GM12872 (cell line): ENCODE measurements around the gene IL11.
"Not testable (repeated sequence)": the region's sequence is repeated elsewhere in the genome, so short reads cannot be mapped to it uniquely, and the experiment has no call there.

Experiments
- TF ChIP-seq, protein P1 (sequence below): IDR thresholded peaks from 3 replicates; pipeline ENCODE4 v1.5.1; 2011; ENCODE audit warnings: low read depth, mild to moderate bottlenecking, low read length, moderate library complexity; ENCODE audit not compliant: insufficient read depth

IL11 gene

GRCh38 chr19:55407550-55407799, 37.2 kb upstream of the IL11 start, which contains the start of gene UBE2S:
TSS of gene UBE2S (minus strand) at chr19:55407788. CDS start at chr19:55407589, 199 bp downstream.
- TF ChIP-seq, protein P1, sequence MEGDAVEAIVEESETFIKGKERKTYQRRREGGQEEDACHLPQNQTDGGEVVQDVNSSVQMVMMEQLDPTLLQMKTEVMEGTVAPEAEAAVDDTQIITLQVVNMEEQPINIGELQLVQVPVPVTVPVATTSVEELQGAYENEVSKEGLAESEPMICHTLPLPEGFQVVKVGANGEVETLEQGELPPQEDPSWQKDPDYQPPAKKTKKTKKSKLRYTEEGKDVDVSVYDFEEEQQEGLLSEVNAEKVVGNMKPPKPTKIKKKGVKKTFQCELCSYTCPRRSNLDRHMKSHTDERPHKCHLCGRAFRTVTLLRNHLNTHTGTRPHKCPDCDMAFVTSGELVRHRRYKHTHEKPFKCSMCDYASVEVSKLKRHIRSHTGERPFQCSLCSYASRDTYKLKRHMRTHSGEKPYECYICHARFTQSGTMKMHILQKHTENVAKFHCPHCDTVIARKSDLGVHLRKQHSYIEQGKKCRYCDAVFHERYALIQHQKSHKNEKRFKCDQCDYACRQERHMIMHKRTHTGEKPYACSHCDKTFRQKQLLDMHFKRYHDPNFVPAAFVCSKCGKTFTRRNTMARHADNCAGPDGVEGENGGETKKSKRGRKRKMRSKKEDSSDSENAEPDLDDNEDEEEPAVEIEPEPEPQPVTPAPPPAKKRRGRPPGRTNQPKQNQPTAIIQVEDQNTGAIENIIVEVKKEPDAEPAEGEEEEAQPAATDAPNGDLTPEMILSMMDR = not testable (repeated sequence)

- TF ChIP-seq, protein P1 = no peak
These were observed 36.7 kb upstream of the IL11 start for GRCh38 chr19:55406826-55407549.

DNA sequence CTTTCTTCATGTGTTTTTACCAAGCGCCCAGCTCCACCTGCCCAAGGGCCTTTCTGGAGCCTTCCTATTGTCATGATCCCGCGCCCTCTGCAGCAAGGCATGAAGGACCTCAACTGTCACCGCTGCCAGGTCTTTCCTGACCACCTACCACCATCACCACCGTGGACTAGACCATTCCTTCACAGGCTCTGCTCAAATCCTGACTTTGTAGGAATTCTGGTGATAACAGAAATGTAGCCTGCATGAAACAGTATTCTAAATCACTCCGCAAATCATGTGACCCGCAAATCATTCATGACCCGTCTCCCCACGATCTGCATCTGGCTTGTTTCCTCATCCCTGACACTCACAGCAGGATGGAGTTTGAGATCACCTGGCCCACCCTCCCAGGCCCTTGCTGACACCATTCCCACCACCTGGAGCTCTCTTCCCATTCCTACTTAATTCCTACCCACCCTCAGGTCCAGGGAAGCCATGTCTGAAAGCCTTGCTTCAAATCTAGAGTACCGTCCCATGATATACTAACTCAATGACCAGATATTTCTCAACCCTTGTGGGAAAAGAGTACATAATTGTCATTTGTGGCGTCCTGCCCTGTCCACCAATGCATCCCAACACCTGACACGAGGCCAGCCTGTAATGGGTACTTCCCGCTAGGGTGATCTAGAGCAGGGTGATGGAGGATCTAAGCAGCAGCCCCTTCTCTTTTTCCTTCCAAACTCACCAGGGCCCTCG, 36.0 kb upstream of the IL11 start:
- TF ChIP-seq, protein P1 = no peak

DNA sequence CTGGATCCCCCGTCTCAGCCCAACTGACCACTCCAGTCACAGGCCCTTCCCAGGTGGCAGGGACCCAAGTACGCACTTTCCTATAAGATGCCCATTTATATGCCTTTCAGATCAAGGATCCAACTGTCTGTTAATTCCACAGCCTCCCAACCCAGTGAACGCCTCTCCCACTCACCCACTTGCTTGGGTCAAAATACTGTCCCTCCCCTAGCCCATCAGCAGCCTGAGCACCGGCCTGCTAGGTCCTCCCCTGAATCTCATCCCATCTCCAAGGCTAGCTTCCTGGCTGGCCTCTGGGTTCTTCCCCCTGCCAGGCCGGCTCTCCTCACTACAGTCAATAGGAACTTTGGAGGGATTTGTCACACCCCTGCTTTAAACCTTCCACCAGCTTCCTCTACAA, 35.4 kb upstream of the IL11 start:
- TF ChIP-seq, protein P1 = no peak

DNA sequence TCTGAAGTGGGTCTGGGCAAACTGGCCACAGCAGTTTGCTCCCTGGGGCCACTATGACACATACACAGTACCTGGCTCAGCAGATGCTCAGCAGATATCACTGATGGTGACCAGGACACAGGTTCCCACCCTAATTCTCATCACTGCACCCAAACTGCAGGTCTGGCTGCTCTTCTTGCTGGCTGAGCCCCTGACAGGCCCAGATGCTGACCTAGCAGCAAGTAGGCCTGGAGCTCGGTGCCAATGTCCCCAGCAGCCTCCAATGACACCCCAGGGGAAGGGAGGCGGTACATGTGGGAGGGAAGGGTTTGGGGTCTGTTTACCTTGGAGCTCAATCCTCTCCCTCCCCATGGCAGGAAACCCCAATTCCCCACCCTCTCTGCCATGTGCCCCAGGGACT, 32.2 kb upstream of the IL11 start:
- TF ChIP-seq, protein P1 = no peak

DNA sequence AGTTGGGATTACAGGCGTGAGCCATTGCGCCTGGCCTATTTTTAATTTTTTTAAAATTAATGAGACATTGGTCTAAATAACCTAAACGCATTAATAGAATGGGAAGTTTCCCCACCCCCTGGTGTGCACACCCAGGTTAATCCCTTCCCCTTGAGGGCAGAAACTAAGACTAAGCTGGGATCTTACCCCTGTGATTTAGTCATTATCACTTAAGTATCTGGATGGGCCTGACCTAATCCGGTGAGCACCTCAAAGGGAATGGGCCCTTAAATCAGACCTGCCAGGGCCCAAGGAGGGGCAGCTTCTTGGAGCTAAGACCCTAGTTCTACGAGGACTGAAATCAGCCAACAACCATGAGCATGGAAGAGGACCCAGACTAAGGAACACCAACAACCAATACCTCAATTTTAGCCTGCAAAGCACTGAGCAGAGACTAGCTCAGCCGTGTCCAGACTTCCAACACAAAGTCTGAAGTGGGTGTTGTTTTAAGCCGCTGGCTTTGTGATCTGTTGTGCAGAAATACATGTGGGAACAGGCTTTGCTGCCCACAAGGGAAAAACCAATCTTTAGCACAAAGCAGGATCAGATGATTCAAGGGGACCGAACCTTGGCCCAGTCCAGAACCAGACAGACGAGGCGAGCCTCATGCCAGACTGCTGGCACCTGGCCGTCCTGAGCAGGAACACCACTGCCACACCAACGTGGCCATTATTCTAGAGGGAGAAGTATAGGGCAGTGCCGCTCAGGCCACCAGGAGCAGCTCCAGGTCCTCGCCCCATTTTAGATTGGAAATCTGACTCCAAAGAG, 30.2 kb upstream of the IL11 start:
- TF ChIP-seq, protein P1 = no peak

DNA sequence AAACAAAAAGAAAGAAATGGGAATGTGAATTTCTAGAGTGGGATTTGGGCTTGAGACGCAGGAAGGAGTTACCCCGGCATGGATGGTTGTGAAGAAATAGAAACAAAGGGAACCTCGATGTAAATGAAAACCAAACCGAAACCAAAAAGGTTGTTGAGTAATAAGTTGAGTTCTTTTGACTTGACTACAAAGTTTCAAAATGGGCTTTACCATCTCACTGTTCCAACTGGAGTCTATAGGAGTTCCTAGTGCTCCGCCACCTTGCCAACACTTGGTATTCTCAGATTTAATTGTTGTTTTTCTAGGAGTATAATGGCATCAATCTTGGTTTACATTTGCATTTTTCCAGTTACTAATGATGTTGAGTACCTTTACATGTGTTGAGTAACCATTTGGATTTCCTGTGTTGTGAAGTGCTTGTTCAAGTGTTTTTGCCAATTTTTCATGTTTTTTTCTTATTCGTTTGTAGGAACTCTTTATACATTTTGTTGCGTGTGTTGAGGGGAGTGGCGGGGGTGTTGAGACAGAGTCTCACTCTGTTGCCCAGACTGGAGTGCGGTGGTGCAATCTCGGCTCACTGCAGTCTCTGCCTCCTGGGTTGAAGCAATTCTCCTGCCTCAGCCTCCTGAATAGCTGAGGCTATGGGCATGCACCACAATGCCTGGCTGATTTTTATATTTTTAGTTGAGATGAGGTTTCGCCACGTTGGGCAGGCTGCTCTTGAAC, 28.1 kb upstream of the IL11 start:
- TF ChIP-seq, protein P1 = no peak
